GM06990 (cell line): ENCODE data around the gene TMEM182.

ENCODE experiments used
- DNase-seq: peaks from one replicate; pipeline ENCODE4 v3.0.0-alpha.2; 2011; ENCODE audit not compliant: insufficient read length; ENCODE audit errors: extremely low read depth
- H3K27me3 ChIP-seq: replicated peaks from 2 replicates; pipeline ENCODE4 v1.6.0; 2011; ENCODE audit warnings: low read length; ENCODE audit not compliant: control insufficient read depth, insufficient read depth
- H3K36me3 ChIP-seq: 2 replicates; pipeline ENCODE4 v1.5.1; 2011; ENCODE audit warnings: low read length; ENCODE audit not compliant: control insufficient read depth, insufficient read depth
- H3K4me3 ChIP-seq: replicated peaks from 2 replicates; pipeline ENCODE4 v1.5.1; 2011; ENCODE audit warnings: low read depth, mild to moderate bottlenecking, control low read depth, low read length
- TF ChIP-seq, protein P1 (sequence below): IDR thresholded peaks from 2 replicates; pipeline ENCODE4 v1.5.1; 2011; ENCODE audit warnings: low read length, control low read depth, mild to moderate bottlenecking, inconsistent platforms; ENCODE audit not compliant: insufficient read depth, poor library complexity, severe bottlenecking

The TMEM182 gene

DNA sequence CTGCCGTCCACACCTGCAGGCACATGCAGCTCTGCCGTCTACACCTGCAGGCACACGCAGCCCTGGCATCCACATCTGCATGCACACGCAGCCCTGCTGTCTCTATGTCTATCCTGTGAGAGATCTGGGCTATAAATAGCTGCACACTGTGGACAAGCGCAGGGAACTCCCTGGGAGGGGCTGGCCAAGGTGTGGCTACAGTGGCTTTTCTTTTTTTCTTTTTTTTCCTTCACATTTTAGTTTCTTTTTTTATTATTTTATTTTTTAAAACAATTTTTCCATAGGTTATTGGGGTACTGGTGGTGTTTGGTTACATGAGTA, 42.0 kb downstream of the TMEM182 start:
- no peaks in the 10 kb centered on the region; the same call in 1 of the 2 replicates for H3K36me3 ChIP-seq
- DNase-seq, result no peak
- TF ChIP-seq, protein P1, sequence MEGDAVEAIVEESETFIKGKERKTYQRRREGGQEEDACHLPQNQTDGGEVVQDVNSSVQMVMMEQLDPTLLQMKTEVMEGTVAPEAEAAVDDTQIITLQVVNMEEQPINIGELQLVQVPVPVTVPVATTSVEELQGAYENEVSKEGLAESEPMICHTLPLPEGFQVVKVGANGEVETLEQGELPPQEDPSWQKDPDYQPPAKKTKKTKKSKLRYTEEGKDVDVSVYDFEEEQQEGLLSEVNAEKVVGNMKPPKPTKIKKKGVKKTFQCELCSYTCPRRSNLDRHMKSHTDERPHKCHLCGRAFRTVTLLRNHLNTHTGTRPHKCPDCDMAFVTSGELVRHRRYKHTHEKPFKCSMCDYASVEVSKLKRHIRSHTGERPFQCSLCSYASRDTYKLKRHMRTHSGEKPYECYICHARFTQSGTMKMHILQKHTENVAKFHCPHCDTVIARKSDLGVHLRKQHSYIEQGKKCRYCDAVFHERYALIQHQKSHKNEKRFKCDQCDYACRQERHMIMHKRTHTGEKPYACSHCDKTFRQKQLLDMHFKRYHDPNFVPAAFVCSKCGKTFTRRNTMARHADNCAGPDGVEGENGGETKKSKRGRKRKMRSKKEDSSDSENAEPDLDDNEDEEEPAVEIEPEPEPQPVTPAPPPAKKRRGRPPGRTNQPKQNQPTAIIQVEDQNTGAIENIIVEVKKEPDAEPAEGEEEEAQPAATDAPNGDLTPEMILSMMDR, result no peak
- no peaks in the 10 kb centered on the region for H3K27me3 ChIP-seq
- no peak overlapping the region for H3K4me3 ChIP-seq

DNA sequence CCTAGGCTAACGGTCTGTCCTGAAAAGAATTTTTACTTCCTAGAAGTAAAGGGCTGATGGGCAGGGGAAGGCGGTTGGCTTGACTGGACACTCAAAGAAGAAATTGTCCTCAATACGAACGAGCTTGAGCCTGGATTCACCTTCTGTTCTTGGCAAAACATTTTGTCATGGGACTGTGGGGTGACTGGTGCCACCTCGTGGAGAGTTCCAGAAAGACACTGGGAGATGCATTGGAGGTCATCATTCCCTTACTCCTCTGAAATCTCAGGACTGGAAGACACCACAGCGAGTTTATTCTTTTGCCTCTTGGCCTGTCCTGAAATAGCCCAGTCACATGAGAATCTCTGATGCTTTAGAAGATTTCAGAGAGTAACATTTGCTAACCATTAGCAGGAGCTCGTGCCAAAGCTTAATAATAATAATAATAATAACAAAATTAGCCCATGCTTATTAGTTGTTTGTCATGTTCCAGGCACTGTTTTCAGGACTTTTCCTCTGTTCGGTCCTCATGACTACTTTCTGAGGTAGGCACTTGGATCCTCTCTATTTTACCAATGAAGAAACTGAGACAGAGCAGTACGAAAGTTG, 44.5 kb downstream of the TMEM182 start:
- no peaks in the 10 kb centered on the region; the same call in 1 of the 2 replicates for H3K36me3 ChIP-seq
- H3K27me3 ChIP-seq, result no peaks in the 10 kb centered on the region
- TF ChIP-seq, protein P1, result peak; percentile 85
- no peak for DNase-seq
- no peak overlapping the region for H3K4me3 ChIP-seq

DNA sequence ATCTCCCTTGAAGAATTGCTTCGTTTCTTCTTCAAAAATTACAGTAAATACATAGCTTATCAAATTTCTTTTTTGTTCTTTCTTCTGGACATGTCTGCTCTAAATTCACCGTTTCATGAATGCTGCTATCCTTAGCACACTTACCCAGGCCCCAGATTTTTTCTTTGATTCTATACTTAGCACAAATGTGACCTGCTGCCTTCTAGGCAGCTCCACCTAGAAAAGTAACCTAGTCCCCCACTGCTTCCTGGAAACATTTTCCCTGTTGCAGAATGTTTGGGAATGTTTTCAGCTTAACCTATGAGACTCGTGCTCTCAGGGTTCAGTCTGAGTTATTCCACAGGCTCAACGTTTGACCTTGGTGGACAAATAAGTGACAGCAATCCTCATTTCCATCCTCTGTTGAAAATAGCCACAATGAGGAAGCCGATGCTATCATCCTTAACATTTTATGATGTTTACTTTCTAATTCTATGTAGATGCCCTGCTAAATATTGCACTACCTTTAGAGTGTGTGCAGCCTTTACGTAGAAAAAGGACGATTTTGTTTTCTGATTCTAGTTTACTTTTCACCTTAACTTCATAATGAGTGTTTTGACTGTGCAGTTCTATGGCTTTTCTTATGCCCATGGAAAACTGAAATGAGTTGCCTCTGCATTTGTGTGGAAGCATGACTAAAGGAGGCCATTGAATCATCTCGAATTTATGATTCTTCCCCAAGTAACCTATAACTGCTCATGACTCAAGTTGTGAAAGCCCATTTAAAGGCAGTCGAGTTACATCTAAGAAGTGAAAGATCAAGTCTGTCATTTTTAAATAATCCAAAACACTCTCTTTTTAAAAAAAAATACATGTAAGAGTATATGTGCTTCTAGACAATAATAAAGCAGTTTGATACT, 47.7 kb downstream of the TMEM182 start:
- no peaks in the 10 kb centered on the region for H3K36me3 ChIP-seq
- no peak for DNase-seq
- TF ChIP-seq, protein P1, result no peak
- no peaks in the 10 kb centered on the region for H3K27me3 ChIP-seq
- no peak overlapping the region for H3K4me3 ChIP-seq

DNA sequence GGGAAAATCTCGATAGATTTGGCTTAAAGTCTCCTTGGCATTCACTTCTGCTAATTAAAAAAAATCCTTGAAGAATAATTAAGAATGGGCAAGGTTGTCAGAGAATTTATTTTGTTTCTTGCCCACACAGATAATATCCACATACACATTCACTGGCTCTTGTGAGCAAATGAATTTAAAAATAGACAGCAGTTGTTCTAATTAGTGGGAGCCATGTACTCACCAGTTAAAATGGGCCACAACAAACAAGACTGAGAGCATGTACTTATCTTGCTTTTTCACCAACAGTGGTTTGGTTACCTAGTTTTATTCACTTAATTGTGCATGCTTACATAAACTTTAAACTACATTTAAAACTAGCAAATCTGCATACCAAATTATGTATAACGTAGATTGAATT, 53.5 kb downstream of the TMEM182 start:
- no peak overlapping the region for H3K4me3 ChIP-seq
- TF ChIP-seq, protein P1, result no peak
- H3K36me3 ChIP-seq, result no peaks in the 10 kb centered on the region
- no peak for DNase-seq
- H3K27me3 ChIP-seq, result no peaks in the 10 kb centered on the region

DNA sequence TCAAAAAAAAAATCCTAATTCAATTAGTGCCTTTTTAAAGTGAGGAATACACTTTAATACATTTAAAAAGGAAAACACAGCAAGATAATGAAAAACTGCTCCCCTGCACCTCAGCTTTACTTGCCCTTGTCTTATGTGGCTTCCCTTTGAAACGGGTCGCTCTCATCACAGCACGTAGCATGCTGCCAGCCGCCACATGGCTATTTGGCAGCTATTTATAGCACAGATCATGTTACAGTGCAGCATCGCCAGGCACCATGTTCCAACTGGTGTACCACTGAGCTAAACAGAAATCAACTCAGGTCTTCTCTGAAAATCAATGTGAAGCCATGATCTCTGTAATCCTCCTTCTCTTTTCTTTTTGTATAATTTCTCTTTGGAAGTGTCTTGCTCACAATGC, 65.1 kb downstream of the TMEM182 start:
- H3K36me3 ChIP-seq, result no peaks in the 10 kb centered on the region
- H3K27me3 ChIP-seq, result no peaks in the 10 kb centered on the region
- TF ChIP-seq, protein P1, result no peak
- DNase-seq, result no peak
- no peak overlapping the region for H3K4me3 ChIP-seq
